Stimulated activated CD4-positive, alpha-beta T cell treated with anti-CD3 and anti-CD28 coated beads, Interleukin-12 subunit alpha, Interleukin-12 subunit beta, amount 100 ng/mL, for 24 hours (primary cell): ENCODE results near the gene S100A4.
"Not testable (repeated sequence)": the region's sequence is repeated elsewhere in the genome, so short reads cannot be mapped to it uniquely, and the experiment has no call there.

Source experiments
- DNase-seq, 2 experiments: peaks; one replicate each; pipeline ENCODE4 v3.0.0-alpha.2; 2020; ENCODE audit warnings: low read depth in 2 of 2

S100A4 gene

DNA sequence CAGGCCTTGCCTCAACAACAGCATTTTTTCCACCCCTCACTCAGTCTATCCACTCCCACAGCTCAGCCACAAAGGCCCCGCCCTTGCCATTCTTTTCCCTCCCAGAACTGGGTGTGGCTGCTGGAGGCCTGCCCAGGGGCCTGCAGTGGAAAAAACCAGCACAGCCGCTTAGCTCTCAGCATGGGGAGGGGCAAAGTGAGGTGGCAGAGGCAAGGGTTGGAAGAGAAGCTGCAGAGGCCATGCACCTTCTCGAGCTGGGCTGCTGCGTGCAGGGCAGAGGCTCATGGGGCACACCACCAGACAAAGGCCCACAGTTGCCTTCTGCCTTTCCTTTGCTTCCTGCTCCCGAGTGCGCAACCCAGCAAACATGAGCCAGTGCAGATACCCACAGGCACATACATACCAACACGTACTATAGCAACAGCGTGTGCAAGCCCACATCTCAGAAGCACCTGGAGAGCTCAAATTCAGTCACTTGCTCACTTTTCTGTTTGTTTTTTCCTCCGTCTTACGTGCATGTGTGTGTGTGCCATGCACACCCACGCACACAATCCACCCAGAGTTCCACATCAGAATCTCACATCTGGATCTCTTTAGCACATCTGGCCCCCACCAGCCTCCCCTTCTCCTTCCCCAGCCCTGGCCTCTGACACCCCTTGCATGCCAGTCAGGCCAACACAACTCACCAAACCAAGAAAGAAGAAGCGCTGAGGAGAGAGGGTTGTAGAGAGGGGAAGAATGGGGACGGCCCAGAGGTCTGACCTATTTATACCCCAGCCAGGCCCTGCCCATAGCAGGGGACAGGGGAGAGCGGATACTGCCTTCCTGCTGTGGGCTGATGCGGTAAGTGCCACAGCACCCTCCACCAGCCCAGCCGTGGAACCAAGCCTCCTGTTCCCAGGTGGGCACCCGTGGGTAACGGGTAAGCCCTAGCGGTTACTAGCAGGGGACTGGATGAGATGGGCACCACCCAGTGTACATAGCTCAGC, at the start of gene S100A4:
TSS of gene S100A4 (minus strand) at position 740 of the 989 bp plus-strand sequence. CDS start 1,012 bp downstream, outside the sequence.
- peak; percentile 89 to 95 for DNase-seq

DNA sequence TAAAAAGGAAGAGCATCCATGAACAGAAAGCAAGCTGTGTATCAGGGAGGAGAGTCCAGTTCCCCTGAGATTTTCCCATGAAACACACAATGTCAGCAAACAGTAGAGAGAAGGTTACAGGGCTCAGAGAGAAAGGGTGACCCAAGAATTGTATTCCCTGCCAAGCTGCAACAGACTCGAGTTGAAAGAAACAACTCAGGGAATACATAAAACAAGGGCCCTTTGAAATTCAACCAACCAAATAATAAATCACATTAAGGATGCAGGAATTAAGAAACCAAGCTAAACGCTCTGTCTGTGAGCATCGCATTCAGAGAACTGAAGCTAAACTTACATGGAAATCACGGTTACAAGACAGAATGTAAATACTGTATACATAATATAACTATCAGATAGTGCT, 47.1 kb upstream of the S100A4 start:
- no peak for DNase-seq

DNA sequence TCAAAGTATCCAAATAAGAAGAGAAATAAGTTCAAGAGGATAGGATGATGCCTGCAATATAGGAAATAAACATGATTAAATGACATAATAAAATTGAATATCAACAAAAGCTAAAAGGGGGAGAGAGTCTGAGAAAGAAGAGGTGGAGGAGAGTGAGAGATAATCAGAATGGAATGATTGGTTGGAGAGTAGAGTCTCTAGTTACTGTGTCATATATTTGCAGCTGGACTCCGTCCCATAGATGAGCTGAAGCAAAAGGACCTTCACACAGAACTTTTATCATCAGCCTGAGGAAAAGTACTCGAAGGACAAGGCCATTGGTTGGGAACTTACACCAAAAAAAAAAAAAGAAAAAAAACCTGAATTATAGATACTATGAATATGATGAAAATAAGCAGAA, 42.9 kb upstream of the S100A4 start:
- no peak for DNase-seq

DNA sequence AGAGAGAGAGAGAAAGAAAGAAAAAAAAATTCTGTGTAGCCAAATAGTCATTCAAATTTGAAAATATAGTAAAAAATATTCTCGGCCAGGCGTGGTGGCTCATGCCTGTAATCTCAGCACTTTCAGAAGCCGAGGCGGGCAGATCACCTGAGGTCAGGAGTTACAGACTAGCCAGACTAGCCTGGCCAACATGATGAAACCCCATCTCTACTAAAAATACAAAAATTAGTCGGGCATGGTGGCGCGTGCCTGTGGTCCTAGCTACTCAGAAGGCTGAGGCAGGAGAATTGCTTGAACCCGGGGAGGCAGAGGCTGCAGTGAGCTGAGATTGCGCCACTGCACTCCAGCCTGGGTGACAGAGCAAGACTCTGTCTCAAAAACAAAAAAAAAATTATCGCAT, 42.4 kb upstream of the S100A4 start:
- not testable (repeated sequence) for DNase-seq

DNA sequence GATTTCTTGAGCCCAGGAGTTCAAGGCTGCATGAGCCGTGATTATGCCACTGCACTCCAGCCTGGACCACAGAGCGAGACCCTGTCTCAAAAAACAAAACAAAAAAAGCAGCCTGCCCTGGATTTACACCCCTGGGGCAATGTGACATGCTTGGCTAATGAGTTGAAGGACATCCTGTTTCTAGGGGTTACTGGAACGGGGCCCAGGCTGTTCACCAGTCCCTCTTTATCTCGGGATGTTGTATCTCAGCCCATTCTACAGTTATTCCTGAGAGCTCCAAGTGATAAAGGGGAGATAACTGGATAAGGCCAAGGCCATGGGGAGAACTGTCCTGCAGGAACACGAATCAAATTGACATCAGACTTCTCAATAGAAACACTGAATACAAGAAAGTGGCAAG, 41.7 kb upstream of the S100A4 start:
- DNase-seq = no peak

DNA sequence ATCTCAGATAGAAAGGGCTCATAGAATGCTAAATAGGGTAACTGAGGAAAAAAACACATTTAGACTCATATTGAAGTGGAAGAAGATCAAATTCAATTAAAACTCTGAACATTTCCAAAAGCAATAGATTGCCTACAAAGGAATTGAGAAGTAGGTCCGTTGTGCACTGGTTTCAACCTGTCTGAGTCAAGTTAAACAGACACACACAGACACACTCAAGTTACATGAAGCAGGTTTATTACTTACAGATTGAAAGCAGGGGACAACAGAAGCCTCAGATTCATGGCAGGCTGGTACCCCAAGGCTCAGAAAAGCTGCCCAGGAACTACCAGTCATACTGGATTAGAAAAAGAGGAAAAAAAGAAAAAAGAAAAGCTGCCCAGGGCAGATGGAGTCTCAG, 40.7 kb upstream of the S100A4 start:
- no peak for DNase-seq

DNA sequence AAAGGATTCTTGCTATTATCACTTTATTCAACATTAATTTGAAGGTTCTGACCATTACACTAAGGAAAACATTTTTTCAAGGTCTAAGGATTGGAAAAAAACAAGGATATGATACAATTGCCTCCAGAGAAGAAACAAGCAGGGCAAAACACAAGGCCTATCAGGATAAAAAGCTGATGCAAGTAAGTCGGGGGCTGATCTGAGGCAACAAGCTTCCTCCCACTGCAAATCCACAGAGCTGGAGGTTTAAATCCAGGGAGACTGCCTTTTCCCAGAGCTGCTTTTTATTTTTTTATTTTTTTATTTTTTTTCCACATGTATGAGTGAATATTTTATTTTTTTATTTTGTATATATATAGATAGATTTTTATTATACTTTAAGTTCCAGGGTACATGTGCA, 39.4 kb upstream of the S100A4 start:
- DNase-seq = no peak

DNA sequence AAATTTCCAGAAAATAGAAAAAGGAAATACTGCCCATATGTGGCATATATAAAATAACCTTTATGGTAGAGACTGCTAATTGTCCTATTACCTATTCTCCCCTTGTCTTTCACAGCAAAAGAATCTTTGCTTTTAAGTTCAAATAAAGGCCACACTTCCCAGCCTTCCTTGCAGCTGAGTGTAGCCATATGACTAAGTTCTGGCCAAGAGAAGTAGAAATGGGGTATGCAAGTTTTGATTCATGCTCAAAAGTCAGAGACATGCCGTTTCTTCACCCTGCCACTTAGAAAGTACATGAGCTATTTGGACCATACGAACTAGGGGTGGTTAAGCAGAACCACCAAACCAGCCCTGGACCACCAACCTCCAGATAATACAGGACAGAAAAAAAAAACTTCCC, 38.4 kb upstream of the S100A4 start:
- no peak for DNase-seq

DNA sequence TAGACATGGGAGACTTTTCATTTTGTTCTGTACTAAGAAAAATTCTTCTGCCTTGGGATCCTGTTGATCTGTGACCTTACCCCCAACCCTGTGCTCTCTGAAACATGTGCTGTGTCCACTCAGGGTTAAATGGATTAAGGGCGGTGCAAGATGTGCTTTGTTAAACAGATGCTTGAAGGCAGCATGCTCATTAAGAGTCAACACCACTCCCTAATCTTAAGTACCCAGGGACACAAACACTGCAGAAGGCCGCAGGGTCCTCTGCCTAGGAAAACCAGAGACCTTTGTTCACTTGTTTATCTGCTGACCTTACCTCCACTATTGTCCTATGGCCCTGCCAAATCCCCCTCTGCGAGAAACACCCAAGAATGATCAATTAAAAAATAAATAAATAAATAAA, 37.9 kb upstream of the S100A4 start:
- DNase-seq = not testable (repeated sequence)

DNA sequence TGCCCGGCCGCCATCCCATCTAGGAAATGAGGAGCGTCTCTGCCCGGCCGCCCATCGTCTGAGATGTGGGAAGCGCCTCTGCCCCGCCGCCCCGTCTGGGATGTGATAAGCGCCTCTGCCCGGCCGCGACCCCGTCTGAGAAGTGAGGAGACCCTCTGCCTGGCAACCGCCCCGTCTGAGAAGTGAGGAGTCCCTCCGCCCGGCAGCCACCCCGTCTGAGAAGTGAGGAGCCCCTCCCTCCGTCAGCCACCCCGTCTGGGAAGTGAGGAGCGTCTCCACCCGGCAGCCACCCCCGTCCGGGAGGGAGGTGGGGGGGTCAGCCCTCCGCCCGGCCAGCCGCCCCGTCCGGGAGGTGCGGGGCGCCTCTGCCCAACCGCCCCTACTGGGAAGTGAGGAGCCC, 37.2 kb upstream of the S100A4 start:
- not testable (repeated sequence) for DNase-seq

DNA sequence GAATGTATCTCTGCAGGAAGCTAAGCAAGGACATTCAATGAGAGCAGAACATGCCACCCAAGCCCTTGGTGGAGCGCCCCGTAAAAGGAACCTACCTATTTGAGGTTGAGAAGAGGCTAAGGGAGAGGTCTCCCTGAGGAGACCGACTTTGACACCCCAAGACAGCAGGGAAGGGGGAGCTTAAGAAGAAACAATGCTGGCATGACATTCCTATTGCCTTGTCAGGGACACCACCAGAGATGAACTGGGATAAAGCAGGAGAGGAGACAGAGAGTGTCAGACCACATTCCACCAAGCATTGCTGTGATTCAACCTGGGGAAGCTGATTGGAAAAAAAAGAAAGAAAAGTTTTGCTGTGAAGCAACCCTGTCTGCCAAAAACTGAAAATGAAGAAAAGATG, 33.3 kb upstream of the S100A4 start:
- no peak for DNase-seq

DNA sequence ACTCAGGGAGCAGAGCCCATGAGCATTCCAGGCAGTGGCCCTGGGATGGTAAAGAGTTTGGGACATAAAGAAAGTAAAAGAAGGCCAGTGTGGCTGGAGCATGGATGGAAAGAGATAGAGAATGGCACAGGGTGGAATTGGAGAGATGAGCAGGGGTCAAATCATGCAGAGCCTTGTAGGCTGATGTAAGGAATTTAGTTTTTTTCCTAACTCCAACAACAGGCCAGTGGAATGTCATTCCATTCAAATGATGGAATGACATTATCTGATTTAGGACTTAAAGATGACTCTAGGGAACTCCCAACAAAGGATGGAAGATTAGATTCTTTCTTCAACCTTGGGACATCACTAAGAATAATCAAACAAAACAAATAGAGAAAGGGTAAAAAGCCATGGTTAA, 32.9 kb upstream of the S100A4 start:
- no peak for DNase-seq

DNA sequence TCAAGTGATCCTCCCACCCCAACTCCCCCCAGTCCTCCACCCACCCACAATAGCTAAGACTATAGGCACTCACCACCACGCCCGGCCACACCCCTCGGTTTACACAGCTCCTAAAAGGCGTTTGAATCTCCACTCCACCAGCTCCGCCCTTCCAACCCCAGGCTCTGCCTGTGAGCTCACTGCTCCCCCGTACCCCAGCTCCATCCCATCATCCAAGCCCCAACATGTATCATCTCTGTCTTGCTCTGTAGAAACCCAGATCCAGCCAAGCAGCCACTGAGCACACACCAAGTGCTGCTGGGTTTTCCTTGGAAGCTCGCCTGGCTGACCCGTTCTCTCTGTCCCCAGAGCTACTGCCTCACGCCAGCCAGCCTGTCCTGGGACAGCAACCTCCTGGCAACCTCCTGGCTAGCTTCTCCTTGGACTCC, 32.0 kb upstream of the S100A4 start:
- no peak for DNase-seq

DNA sequence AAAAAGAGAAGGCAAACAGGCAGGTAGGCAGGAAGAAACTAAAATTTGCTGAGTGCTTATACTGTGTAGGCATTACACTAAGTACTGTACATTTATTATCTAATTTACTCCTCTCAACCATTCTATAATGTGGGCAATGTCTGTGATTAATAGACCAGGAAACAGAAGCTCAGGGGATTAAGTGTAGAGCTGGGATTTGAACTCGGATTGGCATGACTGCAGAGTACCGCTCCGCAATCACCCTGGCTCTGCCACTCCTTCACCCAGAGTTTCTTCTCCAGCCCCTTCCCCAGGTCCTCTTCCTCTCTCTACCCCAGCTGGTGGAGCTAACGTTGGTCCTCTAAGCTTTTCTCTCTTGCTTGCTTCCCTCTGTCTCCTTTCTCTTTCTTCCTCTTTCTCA, 31.5 kb upstream of the S100A4 start:
- no peak for DNase-seq

DNA sequence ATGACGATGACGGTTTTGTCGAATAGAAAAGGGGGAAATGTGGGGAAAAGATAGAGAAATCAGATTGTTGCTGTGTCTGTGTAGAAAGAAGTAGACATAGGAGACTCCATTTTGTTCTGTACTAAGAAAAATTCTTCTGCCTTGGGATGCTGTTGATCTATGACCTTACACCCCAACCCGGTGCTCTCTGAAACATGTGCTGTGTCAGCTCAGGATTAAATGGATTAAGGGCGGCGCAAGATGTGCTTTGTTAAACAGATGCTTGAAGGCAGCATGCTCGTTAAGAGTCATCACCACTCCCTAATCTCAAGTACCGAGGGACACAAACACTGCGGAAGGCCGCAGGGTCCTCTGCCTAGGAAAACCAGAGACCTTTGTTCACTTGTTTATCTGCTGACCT, 29.9 kb upstream of the S100A4 start:
- DNase-seq = not testable (repeated sequence)

DNA sequence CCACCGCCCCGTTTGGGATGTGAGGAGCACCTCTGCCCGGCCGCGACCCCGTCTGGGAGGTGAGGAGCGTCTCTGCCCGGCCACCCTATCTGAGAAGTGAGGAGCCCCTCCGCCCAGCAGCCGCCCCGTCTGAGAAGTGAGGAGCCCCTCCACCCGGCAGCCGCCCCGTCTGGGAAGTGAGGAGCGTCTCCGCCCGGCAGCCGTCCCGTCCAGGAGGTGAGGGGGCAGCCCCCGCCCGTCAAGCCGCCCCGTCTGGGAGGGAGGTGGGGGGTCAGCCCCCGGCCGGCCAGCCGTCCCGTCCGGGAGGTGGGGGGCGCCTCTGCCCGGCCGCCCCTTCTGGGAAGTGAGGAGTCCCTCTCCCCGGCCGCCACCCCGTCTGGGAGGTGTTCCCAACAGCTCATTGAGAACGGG, 29.5 kb upstream of the S100A4 start:
- DNase-seq = not testable (repeated sequence)

DNA sequence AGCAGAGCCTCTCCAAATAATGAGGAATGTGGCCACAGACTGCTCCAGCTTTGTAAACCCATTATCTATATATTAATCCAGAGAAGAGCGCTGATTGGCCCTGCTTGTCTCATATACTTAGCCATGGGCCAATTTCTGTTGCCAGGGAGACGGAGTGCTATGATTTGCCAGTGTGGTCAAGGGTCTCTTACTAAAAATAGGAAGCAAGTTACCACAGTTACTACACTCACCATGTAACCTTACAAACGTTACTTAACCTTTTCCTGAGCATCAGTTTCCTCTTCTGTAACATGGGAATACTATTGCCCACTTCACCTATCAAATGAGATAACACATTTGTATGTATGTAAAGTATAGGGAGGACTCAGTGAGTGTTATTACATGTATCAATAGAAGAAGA, 27.7 kb upstream of the S100A4 start:
- DNase-seq = no peak

DNA sequence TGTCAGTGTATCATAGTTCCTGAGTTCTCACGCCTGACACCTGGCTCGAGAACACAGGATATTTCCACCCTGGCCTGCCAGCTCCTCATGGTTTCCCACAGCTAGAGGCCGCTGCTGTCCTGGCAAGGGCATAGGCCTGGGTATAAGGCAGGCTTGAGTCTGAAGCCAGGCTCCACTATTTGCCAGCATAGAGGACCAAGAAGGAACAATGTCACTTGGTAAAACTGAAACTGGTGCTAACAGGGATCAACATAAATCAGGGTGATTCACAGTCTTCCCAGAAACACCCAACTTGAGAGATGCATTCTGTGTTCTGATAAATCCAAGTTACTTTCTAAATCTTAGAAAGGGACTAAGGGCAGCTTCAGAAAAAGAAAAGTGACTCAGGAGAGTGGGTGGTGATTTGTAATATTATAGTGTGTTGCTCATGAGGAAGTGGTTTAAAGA, 27.0 kb upstream of the S100A4 start:
- DNase-seq = peak in 1 of 2 experiments; percentile 43

DNA sequence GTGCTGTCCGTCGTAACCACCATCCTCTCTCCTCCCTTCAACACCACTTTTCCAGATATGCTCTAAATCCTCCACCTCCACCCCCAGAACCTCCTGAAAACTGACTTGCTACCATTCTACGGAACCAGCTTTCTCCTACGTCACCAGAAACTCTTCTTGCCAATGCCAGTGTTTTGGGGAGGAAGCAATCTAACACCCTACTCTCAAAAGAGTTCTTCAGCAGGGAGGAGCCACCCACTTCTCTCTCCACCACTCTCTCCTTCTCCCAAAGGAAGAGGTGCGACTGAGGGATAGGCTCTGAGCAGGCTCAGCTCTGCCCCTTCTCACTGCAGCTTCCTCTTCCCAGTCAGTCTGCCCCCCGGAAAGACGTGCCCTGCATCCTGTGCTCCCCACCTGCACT, 26.1 kb upstream of the S100A4 start:
- no peak for DNase-seq

DNA sequence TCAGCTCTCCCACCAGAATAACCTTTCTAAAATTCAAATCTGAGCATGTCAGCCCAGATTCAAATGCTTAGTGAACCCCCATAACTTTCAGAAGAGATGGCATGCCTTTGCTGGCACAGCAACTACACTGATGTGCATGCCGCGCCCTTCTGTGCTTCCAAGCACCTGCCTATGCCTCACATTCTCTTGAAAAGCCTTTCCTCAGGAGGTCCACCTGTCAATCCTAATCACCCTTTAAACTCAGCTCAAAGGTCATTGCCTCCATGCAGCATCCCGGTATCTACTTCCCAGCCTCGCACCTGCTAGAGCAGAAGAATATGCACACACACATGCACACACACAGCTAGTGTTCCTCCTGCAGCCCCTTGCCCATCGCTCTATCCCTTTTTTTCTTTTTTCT, 25.3 kb upstream of the S100A4 start:
- no peak for DNase-seq

DNA sequence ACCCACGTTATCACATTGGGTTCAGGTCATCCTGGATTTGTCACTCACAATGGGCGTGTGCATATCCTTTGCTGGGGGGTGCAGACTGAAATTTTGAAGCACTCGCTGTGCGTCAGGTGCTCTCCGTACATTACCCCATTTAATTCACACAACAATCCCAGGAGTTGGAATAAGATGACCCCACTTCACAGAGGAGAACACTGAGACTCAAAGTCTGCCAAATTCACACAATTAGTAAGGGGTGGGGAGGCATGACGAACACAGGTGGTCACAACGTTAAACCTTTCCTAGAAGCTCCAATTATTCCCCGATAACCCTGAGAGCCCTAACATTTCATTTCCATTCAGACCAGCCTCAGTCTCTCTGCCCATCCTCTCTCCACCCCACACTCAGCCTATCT, 23.9 kb upstream of the S100A4 start:
- DNase-seq = no peak

DNA sequence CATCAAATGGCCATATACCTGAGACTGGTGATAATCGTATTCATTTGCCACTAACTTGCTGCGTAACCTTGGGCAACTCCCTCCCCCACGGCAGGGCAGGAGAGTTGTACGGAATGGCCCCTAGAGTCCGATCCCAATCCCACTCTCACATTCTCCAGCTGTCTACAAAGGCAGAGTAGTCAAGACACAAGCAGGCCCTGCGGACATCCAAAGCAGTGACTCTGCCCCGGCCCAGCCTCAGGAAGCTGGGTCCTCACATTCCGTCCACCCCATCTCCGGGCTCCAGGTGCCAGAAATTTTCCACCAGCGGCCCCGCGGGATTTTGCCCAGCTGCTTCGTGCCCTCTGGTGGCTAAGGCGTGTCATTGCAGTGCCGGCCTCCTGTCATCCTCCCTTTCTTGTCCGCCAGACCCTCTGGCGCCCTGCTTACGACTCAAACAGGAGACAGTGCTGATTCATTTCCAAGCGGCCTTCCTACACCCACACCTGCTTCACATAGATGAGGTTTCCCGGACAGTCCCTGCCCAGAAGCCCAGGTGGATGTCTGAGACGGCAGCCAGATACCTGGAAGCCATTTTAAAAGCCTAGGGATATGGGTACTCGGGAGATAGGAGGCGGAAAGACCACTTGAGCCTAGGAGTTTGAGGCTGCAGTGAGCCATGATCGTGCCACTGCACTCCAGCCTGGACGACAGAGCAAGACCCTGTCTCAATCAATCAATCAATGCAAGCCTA, 22.9 kb upstream of the S100A4 start:
- DNase-seq = peak; percentile 69 to 89
